Stimulated activated CD8-positive, alpha-beta memory T cell treated with anti-CD3 and anti-CD28 coated beads, Interleukin-2, amount 100 ng/mL, for 1 hour (primary cell): ENCODE results near the gene GALNT12.

ENCODE experiments used
- DNase-seq, 2 donors: peaks; one replicate each; pipeline ENCODE4 v3.0.0-alpha.2; 2020; ENCODE audit warnings: low read depth in 2 of 2

The GALNT12 gene

DNA sequence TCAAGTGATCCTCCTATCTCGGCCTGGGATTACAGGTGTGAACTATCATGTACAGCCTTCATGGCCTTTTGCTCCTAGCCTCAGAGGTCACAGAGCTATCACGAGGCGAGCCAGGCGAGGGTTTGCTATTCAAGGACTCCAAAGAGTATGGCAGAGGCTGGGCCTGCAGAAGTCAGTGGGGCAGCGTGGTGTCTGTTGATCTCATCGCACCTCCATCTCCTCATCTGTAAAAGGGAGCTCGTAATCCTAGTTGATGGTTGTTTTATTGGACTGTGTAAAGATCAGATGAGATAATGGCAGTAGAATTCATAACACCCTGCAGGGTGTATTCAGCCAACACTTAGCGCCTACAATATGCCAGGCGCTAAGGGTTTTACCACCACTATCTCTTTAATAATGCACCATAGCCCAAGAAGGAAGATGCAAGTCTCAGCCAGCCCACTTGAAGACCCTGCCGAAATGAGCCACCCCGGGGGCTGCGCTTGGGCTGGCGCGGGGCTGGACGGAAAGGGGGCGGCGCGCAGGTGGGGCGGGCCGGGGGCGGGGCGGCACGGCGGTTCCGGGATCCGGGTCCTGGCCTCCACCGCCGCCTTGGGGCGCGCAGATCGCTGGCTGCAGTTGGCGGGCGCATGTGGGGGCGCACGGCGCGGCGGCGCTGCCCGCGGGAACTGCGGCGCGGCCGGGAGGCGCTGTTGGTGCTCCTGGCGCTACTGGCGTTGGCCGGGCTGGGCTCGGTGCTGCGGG, at the start of gene GALNT12:
Gene GALNT12 (plus strand): TSS at position 601 of the 744 bp plus-strand sequence. CDS start 29 bp downstream, at position 630.
- peak; percentile 14 to 30 for DNase-seq

DNA sequence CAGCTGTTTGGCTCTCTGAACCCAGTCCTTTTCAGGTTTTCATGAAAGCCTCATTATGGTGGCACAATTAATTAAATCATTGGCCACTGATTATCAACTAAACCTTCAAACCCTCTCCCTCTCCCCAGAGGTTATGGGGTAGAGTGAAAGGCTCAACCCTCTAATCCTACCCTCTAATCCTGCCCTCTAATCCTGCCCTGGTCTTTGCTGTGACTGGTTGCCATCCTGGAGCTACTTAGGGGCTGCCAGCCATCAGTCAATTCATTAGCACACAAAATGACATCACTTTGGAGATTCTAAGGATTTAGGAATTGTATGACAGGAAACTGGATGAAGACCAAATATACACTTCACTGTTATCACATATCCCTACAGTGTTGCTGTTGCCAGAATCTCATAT, 47.2 kb upstream of the GALNT12 start:
- DNase-seq: no peak

DNA sequence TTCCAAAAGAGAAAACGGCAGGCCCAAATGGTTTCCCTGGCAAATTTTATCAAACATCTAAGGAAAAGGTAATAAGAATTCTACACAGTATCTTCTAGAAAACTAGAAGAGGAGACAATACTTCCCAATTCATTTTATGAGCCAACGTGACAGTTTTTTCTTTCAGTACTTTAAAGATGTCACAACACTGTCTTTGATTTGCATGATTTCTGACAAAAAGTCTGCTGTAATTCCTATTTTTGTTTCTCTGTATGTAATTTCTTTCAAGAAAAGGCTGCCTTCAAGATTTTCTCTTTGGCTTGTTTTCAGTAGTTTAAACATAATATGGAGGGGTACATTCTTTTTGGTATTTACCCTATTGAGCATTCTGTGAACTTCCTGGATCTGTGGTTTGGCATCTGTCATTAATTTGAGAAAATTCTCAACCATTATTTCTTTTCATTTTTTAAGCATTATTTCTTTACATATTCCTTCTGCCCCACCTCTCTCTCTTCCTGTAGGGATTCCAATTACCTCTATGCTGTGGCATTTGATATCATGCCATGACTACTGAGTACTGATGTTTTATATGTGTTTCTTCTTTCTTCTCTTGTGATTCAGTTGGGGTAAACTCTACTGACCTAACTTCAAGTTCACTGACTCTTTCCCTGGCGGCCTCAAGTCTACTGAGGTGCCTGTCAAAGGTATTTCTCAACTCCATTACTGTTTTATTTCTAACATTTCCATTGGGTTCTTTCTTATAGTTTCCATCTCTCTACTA, 43.3 kb upstream of the GALNT12 start:
- no peak for DNase-seq

- DNase-seq: no peak
These were observed 42.2 kb upstream of the GALNT12 start for GRCh38 chr9:98765256-98765655.

DNA sequence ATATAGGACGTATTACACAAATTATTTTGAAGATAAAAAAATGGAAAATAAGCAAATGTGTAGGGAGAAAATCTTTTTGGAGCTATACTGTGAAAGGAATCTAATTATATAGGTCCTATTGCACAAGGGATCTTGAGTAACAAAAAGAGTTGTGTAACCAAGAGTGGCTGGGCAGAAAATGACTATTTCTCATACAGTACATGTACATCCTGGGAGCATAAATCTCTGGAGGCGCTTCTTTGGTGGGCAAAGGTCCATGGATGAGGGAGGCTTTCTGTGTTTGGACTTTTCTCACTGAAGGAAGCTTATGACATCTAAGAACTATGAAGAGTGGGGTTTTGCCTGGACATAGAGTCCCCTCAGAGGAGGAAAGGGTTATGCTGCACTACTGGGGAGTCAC, 40.9 kb upstream of the GALNT12 start:
- no peak for DNase-seq

DNA sequence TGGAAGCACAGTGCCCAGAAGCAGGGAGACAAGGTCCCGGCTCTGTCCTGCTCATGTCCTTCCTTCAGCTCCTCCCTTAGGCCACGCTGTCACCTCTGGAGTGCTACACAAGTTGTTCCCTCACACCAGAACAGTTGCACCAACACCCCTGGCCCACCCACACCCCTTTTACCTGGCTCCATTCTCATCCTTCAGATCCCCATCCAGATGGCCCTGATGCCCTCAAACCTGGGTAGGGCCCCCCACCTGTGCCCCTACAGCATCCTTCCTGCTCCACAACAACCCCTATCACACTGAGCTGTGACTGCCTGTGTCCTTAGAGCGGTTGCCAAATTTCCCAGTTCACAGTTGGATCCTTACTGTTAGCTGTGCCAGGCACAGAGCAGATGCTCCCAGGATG, 40.3 kb upstream of the GALNT12 start:
- DNase-seq: no peak

DNA sequence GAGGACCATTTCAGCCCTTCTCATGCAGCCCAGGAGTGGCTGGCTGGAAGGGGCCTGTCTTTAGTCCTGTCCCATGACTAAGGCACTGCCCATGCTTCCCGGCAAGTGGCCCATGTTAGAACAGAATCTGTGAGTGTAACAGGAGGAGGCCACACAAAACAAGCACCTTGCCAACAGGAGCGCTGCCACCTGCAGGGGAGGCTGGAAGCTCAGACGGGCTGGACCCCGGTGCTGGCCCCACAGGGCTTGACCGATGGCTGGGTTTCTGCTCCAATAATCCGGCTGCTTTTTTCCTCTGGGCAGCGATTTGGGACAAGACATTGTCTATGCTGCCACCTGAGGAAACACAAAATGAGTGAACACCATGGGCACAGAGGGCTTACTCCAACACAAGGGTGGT, 39.6 kb upstream of the GALNT12 start:
- DNase-seq: no peak

- no peak for DNase-seq
These were observed 39.1 kb upstream of the GALNT12 start for GRCh38 chr9:98768344-98768743.

- DNase-seq: no peak
These were observed 36.8 kb upstream of the GALNT12 start for GRCh38 chr9:98770717-98771116.

DNA sequence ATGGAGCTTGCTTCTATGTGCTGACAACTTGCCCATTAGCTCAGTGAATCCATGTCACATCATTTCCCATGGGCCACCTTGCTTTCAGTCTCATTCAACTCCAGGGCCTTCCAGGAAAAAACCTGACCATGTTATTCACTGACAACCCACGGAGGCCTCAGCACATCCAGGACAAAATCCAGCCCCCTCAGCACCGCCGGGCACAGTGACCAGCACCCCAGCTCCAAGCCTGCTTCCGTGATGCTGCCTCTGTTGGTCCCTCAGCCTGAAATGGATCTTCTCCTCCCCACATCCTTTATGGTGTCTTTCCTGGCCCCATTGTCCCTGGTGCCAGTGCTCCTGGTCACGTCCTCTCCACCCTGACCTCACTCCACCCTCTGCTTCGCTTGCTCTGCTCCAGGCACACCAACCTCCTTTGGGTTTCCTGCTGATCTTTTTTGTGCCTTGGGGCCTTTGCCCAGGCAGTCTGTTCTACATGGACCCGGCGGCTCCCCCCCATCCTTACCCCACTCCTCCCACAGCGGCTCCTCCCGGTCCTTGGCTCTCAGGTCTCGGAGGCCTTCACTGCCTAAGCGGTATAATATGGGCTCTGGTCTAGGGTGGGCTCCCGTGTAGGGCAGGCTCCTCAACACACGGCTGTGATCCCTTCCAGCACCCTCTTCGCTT, 36.1 kb upstream of the GALNT12 start:
- DNase-seq: no peak

GRCh38 chr9:98772364-98773155, 34.9 kb upstream of the GALNT12 start:
- DNase-seq: no peak

DNA sequence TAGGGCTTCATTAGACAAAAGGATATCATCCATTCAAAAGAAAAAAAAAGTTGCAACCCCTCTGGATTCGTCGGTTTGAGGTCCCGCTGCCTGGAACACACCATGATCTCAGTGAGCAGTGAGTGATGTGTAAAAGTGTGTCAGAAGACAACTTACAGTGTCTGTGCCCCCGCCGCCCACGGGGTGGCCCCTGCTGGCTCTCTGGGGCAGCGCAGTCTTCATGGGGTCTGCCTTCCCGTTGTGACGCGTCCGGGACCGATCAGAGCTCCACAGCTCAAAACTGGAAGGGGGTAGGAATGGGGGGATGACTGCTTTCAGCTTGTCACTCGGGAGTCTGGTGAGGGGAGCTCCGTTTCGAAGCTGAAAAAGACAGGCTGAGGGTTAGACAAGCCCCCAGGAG, 33.7 kb upstream of the GALNT12 start:
- DNase-seq: no peak

DNA sequence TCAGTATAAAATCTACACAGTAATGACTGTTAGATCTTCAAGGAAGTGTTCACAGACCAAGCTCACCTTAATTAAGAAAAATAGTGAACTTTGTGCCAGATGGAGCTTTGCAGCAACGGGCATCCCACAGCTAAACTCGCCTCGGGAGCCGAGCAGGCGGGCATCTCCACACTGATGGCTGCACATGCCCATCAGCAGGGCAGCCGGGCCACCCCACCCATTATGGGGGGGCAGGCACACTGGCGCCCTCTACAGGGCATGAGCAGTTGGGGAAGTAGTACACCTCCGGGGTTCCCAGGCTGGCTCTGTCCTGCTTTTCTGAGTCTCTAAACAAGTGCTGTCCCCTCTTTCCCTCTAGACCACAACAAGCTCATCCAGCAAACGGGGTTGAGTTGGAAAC, 32.7 kb upstream of the GALNT12 start:
- no peak for DNase-seq

DNA sequence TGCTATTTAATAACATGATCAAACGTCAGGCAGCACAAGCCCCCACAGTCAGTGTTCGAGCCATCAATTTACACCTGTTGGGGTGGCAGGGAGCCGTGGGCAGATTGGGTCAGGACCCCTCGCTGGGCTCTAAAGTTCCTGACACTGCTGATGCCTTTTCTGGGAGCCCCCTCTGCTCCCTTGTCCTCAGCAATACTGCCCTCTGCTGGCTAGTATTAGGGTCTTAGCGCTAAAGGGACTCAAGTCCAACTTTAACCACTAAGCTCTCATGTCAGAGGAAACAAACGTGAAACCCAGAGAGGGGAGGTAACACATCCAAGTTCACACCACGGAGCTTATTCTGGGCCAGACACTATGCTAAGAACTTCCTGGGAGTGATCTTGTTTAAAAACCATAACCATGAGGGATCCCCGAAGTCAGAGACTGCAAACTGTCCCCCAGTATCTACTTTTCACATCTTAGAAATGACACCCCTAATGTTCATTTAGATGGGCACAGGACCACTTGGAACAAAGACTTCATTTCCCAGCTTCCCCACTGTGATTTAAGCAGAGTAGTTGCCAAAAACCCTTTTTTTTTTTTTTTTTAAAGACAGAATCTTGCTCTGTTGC, 31.5 kb upstream of the GALNT12 start:
- DNase-seq: no peak

DNA sequence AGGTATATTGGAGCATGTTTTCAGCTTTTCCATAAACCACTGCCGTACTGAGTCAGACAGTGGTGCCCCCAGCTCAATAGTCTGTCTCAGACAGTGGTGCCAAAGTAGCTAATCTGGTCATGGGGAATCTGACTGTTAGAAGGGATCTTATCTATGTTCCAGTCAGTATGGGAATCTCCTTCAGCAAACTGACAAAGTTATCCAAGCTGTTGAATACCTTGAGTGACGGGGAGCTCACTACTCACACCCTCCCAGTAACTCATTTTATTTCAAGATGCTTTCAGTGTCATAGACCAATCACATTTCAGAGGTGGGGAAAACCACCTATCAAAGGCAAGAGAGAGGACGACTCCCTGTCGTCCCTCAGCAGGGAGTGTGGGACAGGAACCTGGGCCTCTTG, 29.9 kb upstream of the GALNT12 start:
- DNase-seq: no peak

GRCh38 chr9:98778251-98778650, 29.2 kb upstream of the GALNT12 start:
- DNase-seq: no peak

DNA sequence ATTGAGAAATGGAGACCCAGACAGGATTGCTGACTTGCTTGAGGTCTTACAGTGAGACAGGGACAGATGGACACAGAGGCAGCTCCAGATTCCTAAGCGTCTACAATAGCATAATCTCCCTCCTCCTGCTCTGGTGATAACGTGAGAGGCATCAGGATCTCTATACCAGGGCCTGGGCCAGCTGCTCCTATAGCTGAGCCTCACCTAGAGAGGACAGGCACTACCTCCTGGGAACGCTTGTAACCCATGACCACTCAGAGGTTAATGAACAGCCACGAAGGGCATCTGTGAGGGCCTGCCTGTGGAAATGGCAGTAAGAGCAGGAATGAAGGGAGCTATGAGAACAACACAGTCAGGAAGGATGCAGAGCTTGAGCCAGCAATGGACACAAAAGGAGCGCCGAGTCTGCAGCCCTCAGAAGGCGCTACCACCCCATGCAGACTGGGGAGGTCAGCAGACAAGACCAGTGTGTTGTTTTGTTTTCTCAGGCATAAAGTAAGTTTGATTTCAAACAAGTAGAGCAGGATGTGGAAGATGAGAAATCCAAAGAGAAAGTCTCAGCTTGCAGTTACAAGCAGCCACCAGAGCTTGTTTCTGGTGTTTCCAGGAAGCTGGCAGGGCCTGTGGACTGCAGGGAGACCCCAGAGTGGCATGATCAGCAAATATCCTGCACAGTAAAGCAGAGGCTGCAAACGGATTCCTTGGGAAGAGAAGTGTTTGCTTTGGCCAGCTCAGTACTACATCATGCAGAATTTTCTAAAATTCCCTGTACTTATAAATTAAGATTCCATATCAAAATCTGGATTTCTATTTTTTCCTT, 28.5 kb upstream of the GALNT12 start:
- DNase-seq: no peak

GRCh38 chr9:98780059-98780749, 27.3 kb upstream of the GALNT12 start:
- DNase-seq: no peak

DNA sequence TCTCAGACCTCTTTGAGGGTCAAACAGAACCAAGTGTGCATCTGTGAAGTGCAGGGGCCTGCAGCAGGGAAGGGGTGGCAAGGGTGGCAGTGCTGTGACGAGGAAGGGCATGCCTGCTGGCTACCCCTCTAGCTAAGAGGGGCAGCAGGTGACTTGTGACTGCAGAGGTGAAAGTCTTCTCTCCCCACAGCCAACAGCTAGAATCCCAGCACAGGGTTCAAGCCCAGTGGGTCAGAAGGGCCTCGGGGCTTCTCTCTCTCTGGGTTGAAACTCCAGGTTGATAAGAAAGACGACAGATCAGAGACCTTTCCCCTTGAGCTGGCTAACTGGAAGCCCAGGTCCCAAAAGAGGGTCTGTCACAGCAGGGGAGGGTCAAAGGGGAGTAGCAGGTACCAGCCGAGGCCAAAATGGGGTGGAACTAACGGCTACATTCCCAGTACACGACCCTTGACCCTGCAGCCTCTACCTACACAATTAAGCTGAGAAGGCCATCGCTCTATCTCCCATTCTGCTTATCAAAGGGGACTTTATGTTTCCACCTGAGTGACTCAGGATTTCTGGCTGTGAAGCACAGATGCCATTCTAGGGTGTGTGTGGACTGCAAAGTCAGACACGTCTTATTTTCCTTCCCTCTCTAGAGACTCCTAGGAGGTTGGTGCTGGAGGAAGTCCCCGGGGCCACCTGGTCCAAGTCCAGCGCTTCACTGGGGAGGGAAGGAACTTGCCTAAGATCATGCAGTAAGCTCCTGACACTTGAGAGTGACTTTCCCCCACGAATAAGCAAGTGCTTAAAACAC, 25.7 kb upstream of the GALNT12 start:
- no peak for DNase-seq
